Activated gamma-delta T cell treated with anti-CD3 and anti-CD28 coated beads, Interleukin-2, amount 50 U/mL, for 16 hours (primary cell): ENCODE results near the gene RGPD5.
"Not testable (repeated sequence)": the region's sequence is repeated elsewhere in the genome, so short reads cannot be mapped to it uniquely, and the experiment has no call there.

Experiments
- DNase-seq: peaks from one replicate; pipeline ENCODE4 v3.0.0-alpha.2; 2020; ENCODE audit warnings: low read depth

The RGPD5 gene

GRCh38 chr2:109893736-109894135 is 99.6 kb downstream of the RGPD5 start:
- DNase-seq, result not testable (repeated sequence)

GRCh38 chr2:109894141-109894540 is 100.0 kb downstream of the RGPD5 start:
- not testable (repeated sequence) for DNase-seq

GRCh38 chr2:109895090-109895869 is 101.2 kb downstream of the RGPD5 start:
- DNase-seq, result not testable (repeated sequence)

GRCh38 chr2:109896212-109896611 is 102.1 kb downstream of the RGPD5 start:
- DNase-seq, result not testable (repeated sequence)

GRCh38 chr2:109897769-109898461 is 103.8 kb downstream of the RGPD5 start:
- DNase-seq, result not testable (repeated sequence)

- not testable (repeated sequence) for DNase-seq
These were observed 104.6 kb downstream of the RGPD5 start, which contains the start of gene LIMS3 for GRCh38 chr2:109898462-109899336. Gene LIMS3, plus strand, starts transcription at chr2:109898688. Its CDS starts 41 bp downstream, at chr2:109898729.

- DNase-seq, result not testable (repeated sequence)
These were observed 111.7 kb downstream of the RGPD5 start for GRCh38 chr2:109905796-109906195.
